Activated CD8-positive, alpha-beta T cell treated with anti-CD3 and anti-CD28 coated beads, Interleukin-2, amount 10 ng/mL, durations not matched to agents 7 days and 5 days (primary cell): Measurements from ENCODE around the gene TTC28. TPM values are rescaled to one million over a fixed set of nuclear protein-coding genes. Genes with fewer than 3 reads are reported as not detected.
A peak's percentile ranks its signal among the peaks of the same experiment; 100 is the strongest.
"Not testable (repeated sequence)": the region's sequence is repeated elsewhere in the genome, so short reads cannot be mapped to it uniquely, and the experiment has no call there.

Experiments used
- ATAC-seq: fragments of 150-1000 bp; cut with Tn5 transposase; one replicate; pipeline ENCODE4 v1.10.0; 2021; ENCODE audit warnings: moderate library complexity
- CTCF ChIA-PET: fragments of 350-600 bp; sonication (Branson Sonifier 250); formaldehyde crosslinking; loops from one replicate; lab custom pipeline; 2021; ENCODE audit warnings: antibody characterized with exemption; lab: Charles Lee
- POLR2A ChIA-PET: fragments of 350-600 bp; sonication (Branson Sonifier 250); formaldehyde crosslinking; loops from one replicate; lab custom pipeline; 2021; ENCODE audit warnings: antibody characterized with exemption; lab: Charles Lee
- DNase-seq: peaks from one replicate; pipeline ENCODE4 v3.0.0-alpha.2; 2020
- H3K27ac Mint-ChIP-seq: one replicate; pipeline ENCODE4 v1.8.0; 2021; ENCODE audit warnings: mild to moderate bottlenecking, mixed read lengths
- H3K27me3 Mint-ChIP-seq: one replicate; pipeline ENCODE4 v1.8.0; 2021; ENCODE audit warnings: low read depth, mixed read lengths
- H3K36me3 Mint-ChIP-seq: one replicate; pipeline ENCODE4 v1.8.0; 2021; ENCODE audit warnings: low read depth, mixed read lengths
- H3K4me1 Mint-ChIP-seq: one replicate; pipeline ENCODE4 v1.8.0; 2021; ENCODE audit warnings: low read depth, mixed read lengths
- H3K4me3 Mint-ChIP-seq: one replicate; pipeline ENCODE4 v1.8.0; 2021; ENCODE audit warnings: mild to moderate bottlenecking, mixed read lengths
- H3K9me3 Mint-ChIP-seq: one replicate; pipeline ENCODE4 v1.8.0; 2022; ENCODE audit warnings: mixed read lengths; ENCODE audit not compliant: insufficient read depth
- total RNA-seq, 2 experiments: library from RNA; stranded (reverse); gene quantifications; one replicate each; pipeline ENCODE4 v1.2.3, GENCODE V29; 2021

Gene TTC28
- total RNA-seq = under 1 TPM; 0.18 to 0.23 TPM

GRCh38 chr22:28679611-28680287 is at the start of gene TTC28:
Gene TTC28 (minus strand): TSS chr22:28679840. CDS start chr22:28679723, 117 bp downstream.
- ATAC-seq, DNase-seq, H3K36me3 Mint-ChIP-seq, CTCF ChIA-PET, H3K9me3 Mint-ChIP-seq, H3K27ac Mint-ChIP-seq: not testable (repeated sequence)
- Mint-ChIP-seq H3K4me1 (peaks cover 14% of the 10 kb centered on the region), H3K4me3 (peak within 1 kb of the TSS; percentile 72), H3K27me3 (peaks cover 66% of the 10 kb centered on the region)
- POLR2A ChIA-PET = interaction anchor here (0.6 kb wide), 1 partner anchor 17 kb away, joined by 3 read pairs; no protein-coding TSS in a partner anchor

GRCh38 chr22:28728621-28729313 is 49.1 kb upstream of the TTC28 start:
- no peak overlapping the region for H3K4me3 Mint-ChIP-seq
- CTCF ChIA-PET = no interaction called here
- H3K4me1 Mint-ChIP-seq = peaks cover 6% of the 10 kb centered on the region
- H3K36me3 Mint-ChIP-seq = peaks cover 49% of the 10 kb centered on the region
- H3K27ac Mint-ChIP-seq = no peak overlapping the region
- POLR2A ChIA-PET = no interaction called here
- no peaks in the 10 kb centered on the region for H3K27me3 Mint-ChIP-seq
- DNase-seq (no peak), ATAC-seq (no peak)
- H3K9me3 Mint-ChIP-seq = no peaks in the 10 kb centered on the region

GRCh38 chr22:28728002-28728401 is 48.4 kb upstream of the TTC28 start:
- peaks cover 6% of the 10 kb centered on the region for H3K4me1 Mint-ChIP-seq
- ChIA-PET POLR2A (no interaction called here), CTCF (no interaction called here)
- H3K4me3 Mint-ChIP-seq = no peak overlapping the region
- H3K36me3 Mint-ChIP-seq = peaks cover 48% of the 10 kb centered on the region
- DNase-seq (no peak), ATAC-seq (no peak)
- H3K27me3 Mint-ChIP-seq = no peaks in the 10 kb centered on the region
- H3K9me3 Mint-ChIP-seq = no peaks in the 10 kb centered on the region
- H3K27ac Mint-ChIP-seq = no peak overlapping the region

GRCh38 chr22:28718044-28718443 is 38.4 kb upstream of the TTC28 start:
- CTCF ChIA-PET = no interaction called here
- Mint-ChIP-seq H3K27ac (no peak overlapping the region), H3K36me3 (peaks cover 41% of the 10 kb centered on the region), H3K4me1 (peaks cover 22% of the 10 kb centered on the region), H3K9me3 (no peaks in the 10 kb centered on the region), H3K27me3 (no peaks in the 10 kb centered on the region), H3K4me3 (no peak overlapping the region)
- ATAC-seq (no peak), DNase-seq (no peak)
- POLR2A ChIA-PET = no interaction called here

GRCh38 chr22:28716686-28717085 is 37.0 kb upstream of the TTC28 start:
- ChIA-PET CTCF (no interaction called here), POLR2A (no interaction called here)
- Mint-ChIP-seq H3K27ac (no peak overlapping the region), H3K27me3 (no peaks in the 10 kb centered on the region), H3K4me1 (peaks cover 28% of the 10 kb centered on the region), H3K4me3 (no peak overlapping the region), H3K36me3 (peaks cover 48% of the 10 kb centered on the region), H3K9me3 (no peaks in the 10 kb centered on the region)
- no peak for ATAC-seq
- no peak for DNase-seq

GRCh38 chr22:28715611-28716010 is 36.0 kb upstream of the TTC28 start:
- CTCF ChIA-PET = no interaction called here
- Mint-ChIP-seq H3K36me3 (peaks cover 50% of the 10 kb centered on the region), H3K27ac (no peak overlapping the region), H3K4me3 (no peak overlapping the region), H3K4me1 (peaks cover 30% of the 10 kb centered on the region), H3K27me3 (no peaks in the 10 kb centered on the region), H3K9me3 (no peaks in the 10 kb centered on the region)
- DNase-seq (no peak), ATAC-seq (no peak)
- POLR2A ChIA-PET = no interaction called here

GRCh38 chr22:28714043-28714628 is 34.5 kb upstream of the TTC28 start:
- Mint-ChIP-seq H3K4me3 (no peak overlapping the region), H3K27me3 (no peaks in the 10 kb centered on the region), H3K9me3 (no peaks in the 10 kb centered on the region), H3K27ac (peak overlapping the region; percentile 34), H3K4me1 (peaks cover 30% of the 10 kb centered on the region), H3K36me3 (peaks cover 46% of the 10 kb centered on the region)
- POLR2A ChIA-PET = no interaction called here
- DNase-seq = no peak
- CTCF ChIA-PET = no interaction called here
- ATAC-seq = peak; percentile 33

GRCh38 chr22:28711820-28712777 is 32.5 kb upstream of the TTC28 start:
- DNase-seq (no peak), ATAC-seq (no peak)
- POLR2A ChIA-PET = no interaction called here
- Mint-ChIP-seq H3K4me1 (peaks cover 23% of the 10 kb centered on the region), H3K9me3 (no peaks in the 10 kb centered on the region), H3K27me3 (no peaks in the 10 kb centered on the region), H3K36me3 (peaks cover 53% of the 10 kb centered on the region), H3K27ac (no peak overlapping the region), H3K4me3 (no peak overlapping the region)
- CTCF ChIA-PET = no interaction called here

GRCh38 chr22:28711341-28711740 is 31.7 kb upstream of the TTC28 start:
- POLR2A ChIA-PET = no interaction called here
- ATAC-seq = no peak
- H3K27me3 Mint-ChIP-seq = no peaks in the 10 kb centered on the region
- peaks cover 53% of the 10 kb centered on the region for H3K36me3 Mint-ChIP-seq
- no peak overlapping the region for H3K4me3 Mint-ChIP-seq
- DNase-seq = no peak
- CTCF ChIA-PET = no interaction called here
- H3K27ac Mint-ChIP-seq = no peak overlapping the region
- H3K9me3 Mint-ChIP-seq = no peaks in the 10 kb centered on the region
- H3K4me1 Mint-ChIP-seq = peaks cover 23% of the 10 kb centered on the region

- Mint-ChIP-seq H3K36me3 (peaks cover 57% of the 10 kb centered on the region), H3K9me3 (no peaks in the 10 kb centered on the region), H3K4me1 (peaks cover 23% of the 10 kb centered on the region), H3K4me3 (no peak overlapping the region), H3K27ac (no peak overlapping the region), H3K27me3 (no peaks in the 10 kb centered on the region)
- ChIA-PET POLR2A (no interaction called here), CTCF (interaction anchor here (1.0 kb wide), 1 partner anchor 120 kb away, joined by 3 read pairs; no protein-coding TSS in a partner anchor)
- DNase-seq (no peak), ATAC-seq (no peak)
Measured at GRCh38 chr22:28710576-28711191, 31.0 kb upstream of the TTC28 start.

GRCh38 chr22:28710107-28710506 is 30.5 kb upstream of the TTC28 start:
- Mint-ChIP-seq H3K4me1 (peaks cover 23% of the 10 kb centered on the region), H3K27ac (no peak overlapping the region), H3K36me3 (peaks cover 56% of the 10 kb centered on the region), H3K27me3 (no peaks in the 10 kb centered on the region), H3K4me3 (no peak overlapping the region), H3K9me3 (no peaks in the 10 kb centered on the region)
- no peak for ATAC-seq
- ChIA-PET CTCF (interaction anchor here (1.0 kb wide), 1 partner anchor 120 kb away, joined by 3 read pairs; no protein-coding TSS in a partner anchor), POLR2A (no interaction called here)
- no peak for DNase-seq
